Smooth muscle cell of the brain vasculature (primary cell): ENCODE measurements around the gene CD63.

ENCODE experiments used
- DNase-seq: peaks from one replicate; pipeline ENCODE4 v3.0.0-alpha.2; 2012; ENCODE audit warnings: low read depth, low spot score

The CD63 gene

GRCh38 chr12:55720894-55721444, 7.8 kb downstream of the CD63 start:
- DNase-seq = peak; percentile 60

GRCh38 chr12:55720071-55720564, 8.7 kb downstream of the CD63 start, which contains the start of gene RDH5:
Gene RDH5 (plus strand): TSS chr12:55720393. CDS start chr12:55721185, 792 bp downstream.
- DNase-seq = no peak

GRCh38 chr12:55719371-55719770, 9.4 kb downstream of the CD63 start:
- no peak for DNase-seq

- no peak for DNase-seq
These were observed 10.1 kb downstream of the CD63 start for GRCh38 chr12:55718624-55719275.

GRCh38 chr12:55718015-55718414, 10.8 kb downstream of the CD63 start:
- no peak for DNase-seq

GRCh38 chr12:55717011-55718007, 11.5 kb downstream of the CD63 start:
- DNase-seq = no peak

GRCh38 chr12:55716582-55716957, 12.2 kb downstream of the CD63 start:
- no peak for DNase-seq

GRCh38 chr12:55715833-55716581, 12.8 kb downstream of the CD63 start, which contains the start of gene BLOC1S1:
Gene BLOC1S1 (plus strand): TSS chr12:55716046. CDS start chr12:55716052, 6 bp downstream.
- peak; percentile 92 for DNase-seq

GRCh38 chr12:55715169-55715764, 13.5 kb downstream of the CD63 start:
- no peak for DNase-seq

- no peak for DNase-seq
These were observed 15.1 kb downstream of the CD63 start for GRCh38 chr12:55713721-55714120.

- DNase-seq = no peak
These were observed 16.0 kb downstream of the CD63 start for GRCh38 chr12:55712700-55713415.

- DNase-seq = no peak
These were observed 16.8 kb downstream of the CD63 start for GRCh38 chr12:55711786-55712553.

GRCh38 chr12:55708695-55709233, 20.0 kb downstream of the CD63 start:
- DNase-seq = no peak

- DNase-seq = no peak
These were observed 20.7 kb downstream of the CD63 start, which contains the start of gene ITGA7 for GRCh38 chr12:55707841-55708694. Gene ITGA7 (minus strand): TSS chr12:55707904. CDS start chr12:55707682, 222 bp downstream.

GRCh38 chr12:55707219-55707671, 21.6 kb downstream of the CD63 start:
- DNase-seq = no peak

- no peak for DNase-seq
These were observed 22.1 kb downstream of the CD63 start for GRCh38 chr12:55706568-55707218.

- DNase-seq = no peak
These were observed 22.9 kb downstream of the CD63 start for GRCh38 chr12:55705782-55706402.
